GM12878 (cell line): Measurements from ENCODE around the gene PAFAH2. TPM values are rescaled to one million over a fixed set of nuclear protein-coding genes. Genes with fewer than 3 reads are reported as not detected.

Source experiments
- ATAC-seq: fragments of 200-7000 bp; cut with Tn5 transposase; 3 replicates; pipeline ENCODE4 v1.9.1; 2020; ENCODE audit warnings: mild to moderate bottlenecking, moderate library complexity
- BruUV-seq: library from RNA; stranded (reverse); fragments of 400-500 nt; replicated peaks from 2 replicates; lab custom pipeline; 2021; lab: Mats Ljungman, UMichigan
- CTCF ChIA-PET: fragments of 300-600 bp; sonication (Branson Sonifier 250); formaldehyde crosslinking; extraction: SDS; loops from one replicate; lab custom pipeline; 2021; ENCODE audit warnings: inconsistent platforms; lab: Yijun Ruan, JAX
- POLR2A ChIA-PET: fragments of 350-600 bp; formaldehyde crosslinking; extraction: SDS; loops from one replicate; lab custom pipeline; 2021; ENCODE audit warnings: inconsistent platforms; lab: Charles Lee
- RAD21 ChIA-PET: fragments of 300-600 bp; sonication (Branson Sonifier 250); formaldehyde crosslinking; loops from one replicate; lab custom pipeline; 2023; ENCODE audit warnings: antibody characterized with exemption; ENCODE audit not compliant: unreplicated experiment; lab: Charles Lee
- SMC1A ChIA-PET: fragments of 300-600 bp; sonication (Branson Sonifier 250); formaldehyde crosslinking; loops from one replicate; lab custom pipeline; 2023; ENCODE audit not compliant: unreplicated experiment, uncharacterized antibody; lab: Charles Lee
- DNase-seq: peaks from one replicate; pipeline ENCODE4 v3.0.0-alpha.2; 2011; ENCODE audit warnings: low read depth, low spot score
- FAIRE-seq: peaks from 3 replicates; lab custom pipeline; 2011; peaks lifted over from hg19 to GRCh38; lab: Jason Lieb, UNC
- H2AFZ ChIP-seq: 2 replicates; pipeline ENCODE4 v1.6.0; 2011; ENCODE audit warnings: low read depth, low read length, control low read depth; ENCODE audit not compliant: control insufficient read depth
- H3K27ac ChIP-seq: 2 replicates; pipeline ENCODE4 v1.5.1; 2011; ENCODE audit warnings: control low read depth; ENCODE audit not compliant: control insufficient read depth, insufficient read depth
- H3K27me3 ChIP-seq, 2 experiments: replicated peaks in 1 of 2; 2 replicates each; pipeline versions ENCODE4 v1.6.0 to v1.6.1; 2011; ENCODE audit warnings: low read length in 1 of 2; ENCODE audit not compliant: control insufficient read depth in 2 of 2, insufficient read depth in 2 of 2
- H3K36me3 ChIP-seq, 2 experiments: 2 replicates each; pipeline ENCODE4 v1.5.1; 2011; ENCODE audit warnings: low read length in 1 of 2; ENCODE audit not compliant: control insufficient read depth in 2 of 2, insufficient read depth in 2 of 2
- H3K4me1 ChIP-seq: 2 replicates; pipeline ENCODE4 v1.6.1; 2011; ENCODE audit warnings: mild to moderate bottlenecking, low read length, moderate library complexity, mixed read lengths; ENCODE audit not compliant: control insufficient read depth, insufficient read depth
- H3K4me2 ChIP-seq: 2 replicates; pipeline ENCODE4 v1.6.0; 2011; ENCODE audit warnings: control low read depth; ENCODE audit not compliant: control insufficient read depth, insufficient read depth
- H3K4me3 ChIP-seq: fragments of 200-600 bp; sonication (generic); 2 replicates; pipeline ENCODE4 v1.5.1; 2016
- H3K79me2 ChIP-seq: 2 replicates; pipeline ENCODE4 v1.6.0; 2011; ENCODE audit warnings: low read length; ENCODE audit not compliant: control insufficient read depth, insufficient read depth
- H3K9ac ChIP-seq: 2 replicates; pipeline ENCODE4 v1.8.0; 2011; ENCODE audit warnings: low read length, control low read depth, mixed read lengths; ENCODE audit not compliant: control insufficient read depth, insufficient read depth
- H3K9me3 ChIP-seq: replicated peaks from 3 replicates; pipeline ENCODE4 v1.5.1; 2011; ENCODE audit warnings: mild to moderate bottlenecking, low read length; ENCODE audit not compliant: control insufficient read depth, insufficient read depth
- H4K20me1 ChIP-seq: 2 replicates; pipeline ENCODE4 v1.6.0; 2011; ENCODE audit not compliant: control insufficient read depth, insufficient read depth
- BCL3 ChIP-seq: IDR thresholded peaks from 2 replicates; pipeline ENCODE4 v1.6.1; 2011; ENCODE audit warnings: borderline replicate concordance, low read depth, mild to moderate bottlenecking, moderate library complexity, low read length; ENCODE audit not compliant: insufficient read depth, poor library complexity, severe bottlenecking
- BHLHE40 ChIP-seq, 2 experiments: fragments of 450-650 bp in 1 of 2; IDR thresholded peaks; 2 replicates each; pipeline ENCODE4 v1.6.1; 2011 to 2017; ENCODE audit warnings: low read depth in 2 of 2, borderline replicate concordance in 1 of 2, improper control_type of control experiment in 1 of 2, low read length in 1 of 2, mild to moderate bottlenecking in 1 of 2
- CHD2 ChIP-seq: IDR thresholded peaks from 2 replicates; pipeline ENCODE4 v1.6.1; 2011; ENCODE audit warnings: low read depth, low read length, improper control_type of control experiment, borderline replicate concordance
- CTCF ChIP-seq, 3 experiments: IDR thresholded peaks in 2 of 3; conservative IDR thresholded peaks in 1 of 3; 2 replicates each; pipeline ENCODE4 v1.5.1; 2011; ENCODE audit warnings: low read depth in 3 of 3, low read length in 3 of 3, mild to moderate bottlenecking in 3 of 3, control low read depth in 2 of 3, moderate library complexity in 2 of 3, inconsistent platforms in 1 of 3, mixed read lengths in 1 of 3; ENCODE audit not compliant: control insufficient read depth in 2 of 3, insufficient read depth in 1 of 3; ENCODE audit errors: extremely low read depth in 1 of 3
- JUND ChIP-seq: IDR thresholded peaks from 2 replicates; pipeline ENCODE4 v1.6.1; 2012; ENCODE audit warnings: low read depth, mild to moderate bottlenecking, low read length, improper control_type of control experiment, moderate library complexity
- NFYA ChIP-seq: IDR thresholded peaks from 2 replicates; pipeline ENCODE4 v1.6.1; 2011; ENCODE audit warnings: low read depth, mild to moderate bottlenecking, low read length, improper control_type of control experiment, borderline replicate concordance
- SPI1 ChIP-seq: IDR thresholded peaks from 2 replicates; pipeline ENCODE4 v1.6.1; 2011; ENCODE audit warnings: low read depth, mild to moderate bottlenecking, low read length, moderate library complexity, borderline replicate concordance; ENCODE audit not compliant: insufficient read depth
- ZBED1 ChIP-seq: IDR thresholded peaks from 2 replicates; pipeline ENCODE4 v1.6.1; 2016; ENCODE audit warnings: borderline replicate concordance
- WGBS: methylation state at CpG from one replicate; pipeline ENCODE4 v1.1.6; 2016; ENCODE audit warnings: low lambda C conversion rate; ENCODE audit not compliant: insufficient replicate concordance, insufficient coverage; ENCODE audit errors: missing lambda C conversion rate; 5-methylcytosine and 5-hydroxymethylcytosine counted together
- in situ Hi-C: fragments of 300-500 bp; cut with MboI; formaldehyde crosslinking; loops from 9 replicates; pipeline ENCODE4 v1.14.3; 2018; ENCODE audit warnings: mixed read lengths
- intact Hi-C: fragments of 100-400 bp; cut with micrococcal nuclease; formaldehyde crosslinking; loops from one replicate; pipeline ENCODE4 v1.14.2; 2022; ENCODE audit not compliant: unreplicated experiment
- polyA plus RNA-seq, 11 experiments: library from polyadenylated mRNA; depleted of rRNA in 4 of 11; unstranded in 6 of 11; stranded (reverse) in 5 of 11; fragments of >200 nt; fragmentation: Nextera tagmentation in 4 of 11; fragmentation: Illumina TruSeq in 1 of 11; extraction: Ambion mirVana in 4 of 11; extraction: Trizol in 1 of 11; gene quantifications; 1 replicate in 1 of 11; 2 replicates in 10 of 11; pipeline versions ENCODE4 v1.2.1 to v1.2.3, GENCODE V29; 2011 to 2016; ENCODE audit warnings: inconsistent platforms in 2 of 11, missing spikeins in 2 of 11, low read depth in 1 of 11
- total RNA-seq, 4 experiments: library from RNA; depleted of rRNA in 3 of 4; stranded (reverse); fragments of >200 nt in 3 of 4; fragmentation: Illumina TruSeq in 1 of 4; extraction: Trizol in 1 of 4; gene quantifications; 2 replicates each; pipeline versions ENCODE4 v1.2.1 to v1.2.3, GENCODE V29; 2013 to 2021

The PAFAH2 gene
- total and polyA plus RNA-seq, 10 of the 15 experiments (the other 5 are each of a cell fraction or from before 2014, with no cell fraction given) = 3.0 to 9.5 (median 6.5) TPM

DNA sequence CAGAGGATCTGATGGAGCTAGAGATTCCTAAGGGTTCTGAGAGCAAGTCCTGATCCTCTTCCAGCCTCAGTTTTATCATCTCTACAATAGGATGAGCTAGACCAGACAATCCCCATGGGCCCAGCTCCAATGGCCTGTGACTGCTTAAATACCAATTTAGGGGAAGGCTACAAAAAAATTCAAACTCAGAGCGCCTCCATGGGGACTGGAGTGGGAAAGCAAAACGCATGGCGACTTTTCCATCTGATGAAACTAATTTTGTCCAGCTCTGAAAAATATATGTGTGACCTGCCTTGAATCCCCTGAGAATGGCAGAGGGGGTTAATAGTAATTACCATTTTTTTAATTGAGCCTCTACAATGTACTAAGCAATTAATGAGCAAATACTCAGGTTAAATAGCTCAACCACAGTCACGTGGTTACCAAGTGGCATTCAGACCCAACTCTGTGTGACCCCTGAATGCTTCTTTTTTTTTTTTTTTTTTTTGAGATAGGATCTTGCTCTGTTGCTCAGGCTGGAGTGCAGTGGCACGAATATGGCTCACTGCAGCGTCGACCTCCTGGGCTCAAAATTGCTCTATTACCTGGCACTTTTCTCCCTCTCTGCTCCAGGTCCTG is 32.1 kb upstream of the PAFAH2 start:
- FAIRE-seq (no peak), ATAC-seq (no peak), DNase-seq (no peak)
- intact Hi-C loops = no loop called here
- 0 out of 3 replicates have a peak, but pooled peaks cover 2% of the 10 kb centered on the region for H3K9me3 ChIP-seq
- no peak overlapping the region for H3K4me3 ChIP-seq
- H4K20me1 ChIP-seq = no peaks in the 10 kb centered on the region
- ChIA-PET SMC1A (interaction anchor here (1.3 kb wide), 1 partner anchor 13 kb away, joined by 5 read pairs; no protein-coding TSS in a partner anchor), POLR2A (interaction anchor here (0.6 to 1.2 kb wide), 2 partner anchors 115 to 134 kb away, joined by 3 to 4 read pairs; no protein-coding TSS in a partner anchor), CTCF (interaction anchor here (0.6 to 1.7 kb wide), 7 partner anchors 12 to 936 kb away, joined by 3 to 7 read pairs (median 4); partner anchors contain the start of gene PAFAH2), RAD21 (interaction anchor here (0.8 to 1.6 kb wide), 4 partner anchors 31 to 134 kb away, joined by 3 to 5 read pairs (median 3); no protein-coding TSS in a partner anchor)
- no peak overlapping the region for H3K27ac ChIP-seq
- H3K79me2 ChIP-seq = no peaks in the 10 kb centered on the region
- BruUV-seq = no TSS peak
- H3K36me3 ChIP-seq = no peaks in the 10 kb centered on the region
- H3K4me2 ChIP-seq = no peak overlapping the region
- H3K9ac ChIP-seq = no peak overlapping the region
- WGBS = 0% methylated on average over 4 of the region's 7 CpGs
- TF ChIP-seq CHD2 (no peak), NFYA (no peak), SPI1 (no peak), BCL3 (no peak), BHLHE40 (IDR thresholded peaks at IDR 0.05; ENCODE audit: borderline replicate concordance in 1 of 2, low read depth in 2 of 2, low read length in 1 of 2) (no peak), JUND (no peak), CTCF (IDR thresholded peaks at IDR 0.05 in 2 of 3, conservative IDR thresholded peaks at IDR 0.05 in 1 of 3; ENCODE audit: control insufficient read depth in 2 of 3, extremely low read depth in 1 of 3, insufficient read depth in 1 of 3, low read depth in 3 of 3, low read length in 3 of 3) (peak; percentile 7 to 20 (median 12); a peak in 2 of 6 replicates), ZBED1 (no peak)
- peaks cover 3% of the 10 kb centered on the region; the same call in 1 of the 2 replicates for H3K4me1 ChIP-seq
- in situ Hi-C loops = no loop called here
- H3K27me3 ChIP-seq = peaks cover 0 to 2% of the 10 kb centered on the region in 2 experiments; a peak in 3 of 4 replicates
- H2AFZ ChIP-seq = no peak overlapping the region
